HG03139 (cell line): ENCODE data around the gene CAPNS1.
"Not testable (repeated sequence)": the region's sequence is repeated elsewhere in the genome, so short reads cannot be mapped to it uniquely, and the experiment has no call there.

ENCODE experiments used
- ATAC-seq: cut with Tn5 transposase; IDR thresholded peaks from one replicate; pipeline ENCODE4 v1.9.1; 2021; ENCODE audit not compliant: unreplicated experiment

Gene CAPNS1

DNA sequence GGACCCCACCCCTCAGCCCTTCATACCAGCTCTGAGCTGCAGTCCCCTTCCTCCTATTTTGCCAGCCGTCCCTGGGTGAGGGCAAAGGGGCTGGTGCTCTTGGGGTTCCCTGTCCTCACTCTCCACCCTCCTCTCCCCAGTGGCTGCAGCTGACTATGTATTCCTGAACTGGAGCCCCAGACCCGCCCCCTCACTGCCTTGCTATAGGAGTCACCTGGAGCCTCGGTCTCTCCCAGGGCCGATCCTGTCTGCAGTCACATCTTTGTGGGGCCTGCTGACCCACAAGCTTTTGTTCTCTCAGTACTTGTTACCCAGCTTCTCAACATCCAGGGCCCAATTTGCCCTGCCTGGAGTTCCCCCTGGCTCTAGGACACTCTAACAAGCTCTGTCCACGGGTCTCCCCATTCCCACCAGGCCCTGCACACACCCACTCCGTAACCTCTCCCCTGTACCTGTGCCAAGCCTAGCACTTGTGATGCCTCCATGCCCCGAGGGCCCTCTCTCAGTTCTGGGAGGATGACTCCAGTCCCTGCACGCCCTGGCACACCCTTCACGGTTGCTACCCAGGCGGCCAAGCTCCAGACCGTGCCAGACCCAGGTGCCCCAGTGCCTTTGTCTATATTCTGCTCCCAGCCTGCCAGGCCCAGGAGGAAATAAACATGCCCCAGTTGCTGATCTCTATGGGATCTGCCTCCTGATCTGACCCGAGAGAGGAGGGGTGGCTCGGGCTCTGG, 10.0 kb downstream of the CAPNS1 start:
- no peak for ATAC-seq

GRCh38 chr19:36150586-36150985, 10.7 kb downstream of the CAPNS1 start:
- ATAC-seq, result no peak

GRCh38 chr19:36151144-36152018, 11.5 kb downstream of the CAPNS1 start:
- no peak for ATAC-seq

- no peak for ATAC-seq
Measured at GRCh38 chr19:36152019-36152351, 12.1 kb downstream of the CAPNS1 start.

- no peak for ATAC-seq
Measured at GRCh38 chr19:36152352-36153091, 12.7 kb downstream of the CAPNS1 start, which contains the start of gene COX7A1. TSS of gene COX7A1 (minus strand) at chr19:36152447. CDS start at chr19:36152407, 40 bp downstream.

DNA sequence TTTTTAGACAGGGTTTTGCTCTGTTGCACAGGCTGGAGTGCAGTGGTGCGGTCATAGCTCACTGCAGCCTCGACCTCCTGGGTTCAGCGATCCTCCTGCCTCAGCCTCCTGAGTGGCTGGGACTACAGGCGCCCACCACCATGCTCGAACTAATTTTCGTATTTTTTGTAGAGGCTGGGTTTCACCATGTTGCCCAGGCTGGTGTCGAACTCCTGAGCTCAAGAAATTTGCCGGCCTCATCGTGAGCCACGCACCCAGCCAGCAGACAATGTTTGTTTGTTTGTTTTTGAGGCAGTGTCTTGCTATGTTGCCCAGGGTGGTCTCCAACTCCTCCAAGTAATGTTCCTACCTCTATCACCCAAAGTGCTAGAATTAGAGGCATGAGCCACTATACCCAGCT, 13.3 kb downstream of the CAPNS1 start:
- ATAC-seq, result no peak

DNA sequence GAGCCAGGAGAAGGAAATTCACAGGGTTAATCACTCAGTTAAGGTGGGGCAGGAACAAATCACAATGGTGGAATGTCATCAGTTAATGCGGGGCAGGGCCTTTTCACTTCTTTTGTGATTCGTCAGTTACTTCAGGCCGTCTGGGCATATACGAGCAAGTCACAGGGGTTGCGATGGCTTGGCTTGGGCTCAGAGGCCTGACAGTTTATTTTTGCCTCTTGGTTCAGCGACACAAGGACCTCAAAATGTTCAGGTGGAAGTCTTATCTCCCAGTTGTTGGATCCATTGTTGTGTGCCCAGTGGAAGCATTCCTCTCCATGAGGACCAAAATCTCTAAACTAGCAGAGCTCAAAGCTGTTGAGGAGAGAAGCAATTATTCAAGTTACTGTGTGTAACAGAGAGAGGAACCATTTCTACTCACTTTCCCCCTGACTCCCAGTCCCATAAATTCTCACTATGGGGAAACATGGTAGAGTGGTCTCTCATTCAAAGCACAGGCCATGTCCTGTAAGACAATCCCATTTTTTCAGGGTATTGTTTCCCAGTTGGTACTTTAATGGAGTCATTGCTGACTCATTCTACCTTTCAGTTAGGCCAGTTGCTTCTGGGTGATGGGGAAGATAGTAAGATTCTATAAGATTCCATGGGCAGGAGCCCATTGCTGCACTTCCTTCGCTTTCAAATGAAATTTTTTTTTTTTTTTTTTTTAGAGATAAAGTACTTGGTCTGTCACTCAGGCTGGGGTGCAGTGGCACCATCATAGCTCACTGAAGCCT, 21.1 kb downstream of the CAPNS1 start:
- ATAC-seq, result no peak

- no peak for ATAC-seq
Measured at GRCh38 chr19:36163813-36164212, 23.9 kb downstream of the CAPNS1 start.

DNA sequence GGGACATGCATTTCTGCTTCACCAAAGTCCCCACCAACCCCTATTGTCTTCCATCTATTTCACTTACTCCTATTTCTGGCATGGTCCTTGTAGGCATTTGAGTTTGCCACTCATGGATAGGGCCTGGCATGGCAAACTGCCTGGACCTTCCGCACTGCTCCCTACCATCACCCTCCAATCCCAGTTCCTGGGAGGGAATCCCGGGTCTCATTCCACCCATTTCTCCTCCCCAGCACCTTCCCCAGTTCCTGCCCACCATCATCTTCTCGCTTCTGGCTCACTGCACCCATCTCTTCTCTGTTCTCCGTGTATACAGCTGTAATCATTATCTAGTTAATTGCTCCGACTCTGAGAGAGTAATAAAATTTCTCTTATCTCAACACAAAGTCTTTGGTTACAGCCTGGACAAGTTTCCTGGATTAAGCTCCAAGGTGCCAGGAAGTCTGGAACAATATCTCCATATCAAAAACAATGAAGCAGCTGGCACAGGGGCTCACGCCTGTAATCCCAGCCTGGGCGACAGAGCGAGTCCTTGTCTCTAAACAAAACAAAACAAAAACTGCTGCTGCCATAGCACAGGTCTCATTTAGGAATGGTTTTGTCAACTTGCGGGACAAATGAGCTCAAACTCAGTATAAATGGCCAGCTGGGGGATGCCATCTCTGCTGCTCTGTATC, 29.4 kb downstream of the CAPNS1 start:
- ATAC-seq, result no peak

- ATAC-seq, result no peak
Measured at GRCh38 chr19:36172852-36173251, 33.0 kb downstream of the CAPNS1 start.

GRCh38 chr19:36173846-36174245, 34.0 kb downstream of the CAPNS1 start:
- not testable (repeated sequence) for ATAC-seq

GRCh38 chr19:36179077-36179476, 39.2 kb downstream of the CAPNS1 start:
- ATAC-seq, result not testable (repeated sequence)

DNA sequence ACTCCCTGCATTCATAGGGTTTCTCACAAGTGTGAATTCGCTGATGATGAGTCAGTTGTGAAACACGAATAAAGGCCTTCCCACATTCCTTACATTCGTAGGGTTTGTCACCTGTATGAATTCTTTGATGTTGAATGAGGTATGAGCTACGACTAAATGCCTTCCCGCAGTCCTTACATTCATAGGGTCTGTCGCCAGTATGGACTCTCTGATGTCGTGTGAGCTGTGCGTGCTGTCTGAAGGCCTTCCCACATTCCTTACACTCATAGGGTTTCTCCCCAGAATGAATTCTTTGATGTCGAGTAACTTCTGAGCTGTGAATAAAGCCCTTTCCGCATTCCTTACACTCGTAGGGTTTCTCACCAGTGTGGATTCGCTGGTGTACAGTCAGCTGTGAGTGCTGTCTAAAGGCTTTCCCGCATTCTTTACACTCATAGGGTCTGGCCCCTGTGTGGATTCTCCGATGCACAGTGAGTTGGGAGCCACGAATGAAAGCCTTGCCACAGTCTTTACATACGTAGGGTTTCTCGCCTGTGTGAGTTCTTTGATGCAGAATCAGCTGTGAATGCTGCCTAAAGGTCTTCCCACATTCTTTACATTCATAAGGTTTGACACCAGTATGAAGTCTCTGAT, 42.9 kb downstream of the CAPNS1 start:
- no peak for ATAC-seq

DNA sequence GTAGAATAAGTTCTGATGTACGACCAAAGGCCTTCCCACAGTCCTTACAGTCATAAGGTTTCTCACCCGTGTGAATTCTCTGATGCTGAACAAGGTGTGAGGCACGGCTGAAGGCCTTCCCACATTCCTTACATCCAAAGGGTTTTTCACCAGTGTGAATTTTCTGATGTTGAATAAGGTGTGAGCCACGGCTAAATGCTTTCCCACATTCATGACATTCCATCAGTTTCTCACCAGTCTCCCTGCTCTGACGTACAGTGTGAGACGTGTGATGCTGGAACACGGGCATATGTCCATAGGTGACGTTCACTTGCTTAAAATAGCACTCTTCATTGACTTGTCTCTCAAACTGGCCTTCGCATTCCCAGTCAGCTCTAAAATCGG, 43.4 kb downstream of the CAPNS1 start:
- ATAC-seq, result no peak

DNA sequence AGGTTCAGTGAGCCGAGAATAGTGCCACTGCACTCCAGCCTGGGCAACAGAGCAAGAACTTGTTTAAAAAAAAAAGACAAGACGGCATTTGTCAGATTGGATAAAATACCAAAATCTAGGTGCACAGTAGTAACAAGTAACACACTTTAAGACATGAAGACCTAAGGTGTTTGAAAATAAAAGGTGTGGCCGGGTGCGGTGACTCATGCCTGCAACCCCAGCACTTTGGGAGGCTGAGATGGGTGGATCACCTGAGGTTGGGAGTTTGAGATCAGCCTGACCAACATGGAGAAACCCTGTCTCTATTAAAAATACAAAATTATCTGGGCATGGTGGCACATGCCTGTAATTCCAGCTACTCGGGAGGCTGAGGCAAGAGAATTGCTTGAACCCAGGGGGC, 46.9 kb downstream of the CAPNS1 start:
- ATAC-seq, result not testable (repeated sequence)

DNA sequence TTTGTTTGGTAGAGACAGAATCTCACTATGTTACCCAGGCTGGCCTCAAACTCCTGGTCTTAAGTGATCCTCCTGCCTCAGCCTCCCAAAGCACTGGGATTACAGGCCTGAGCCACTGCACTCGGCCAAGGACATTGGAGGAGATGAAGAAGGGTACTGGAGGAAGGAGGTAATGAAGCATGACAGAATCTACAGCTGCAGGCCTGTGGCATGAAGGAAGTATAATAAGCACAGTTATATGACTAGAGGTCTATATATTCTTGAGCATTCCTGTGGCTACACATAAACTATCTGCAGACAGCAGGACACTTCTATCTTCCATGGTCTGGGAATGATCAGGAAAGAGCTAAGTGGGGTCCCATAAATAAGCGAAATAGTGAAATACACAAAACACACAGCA, 56.4 kb downstream of the CAPNS1 start:
- ATAC-seq, result no peak

- no peak for ATAC-seq
Measured at GRCh38 chr19:36198119-36198518, 58.3 kb downstream of the CAPNS1 start.
